Ascending aorta (tissue), 2 donors: ENCODE data around the gene MAGI1. TPM values are rescaled to one million over a fixed set of nuclear protein-coding genes. Genes with fewer than 3 reads are reported as not detected.

Source experiments
- DNase-seq, 2 donors: peaks; one replicate each; pipeline ENCODE4 v3.0.0-alpha.2; 2019; ENCODE audit warnings: low spot score in 2 of 2
- H3K27ac ChIP-seq, 2 donors: fragments of 200-600 bp; sonication (generic); one replicate each; pipeline ENCODE4 v1.5.1; 2016 to 2017; ENCODE audit warnings: mild to moderate bottlenecking in 1 of 2
- H3K27me3 ChIP-seq: fragments of 200-600 bp; sonication (generic); one replicate; pipeline ENCODE4 v1.5.1; 2017
- H3K36me3 ChIP-seq, 2 donors: fragments of 200-600 bp; sonication (generic); one replicate each; pipeline ENCODE4 v1.5.1; 2016
- H3K4me1 ChIP-seq, 2 donors: fragments of 200-600 bp; sonication (generic); one replicate each; pipeline ENCODE4 v1.5.1; 2016 to 2017; ENCODE audit warnings: mild to moderate bottlenecking in 1 of 2
- H3K4me3 ChIP-seq, 2 donors: fragments of 200-600 bp; sonication (generic); one replicate each; pipeline ENCODE4 v1.5.1; 2016 to 2017; ENCODE audit warnings: mild to moderate bottlenecking in 1 of 2
- H3K9me3 ChIP-seq, 2 donors: fragments of 200-600 bp; sonication (generic); one replicate each; pipeline ENCODE4 v1.5.1; 2016
- CTCF ChIP-seq, 3 experiments: fragments of 200-600 bp in 2 of 3; fragments of 450-650 bp in 1 of 3; sonication (generic) in 2 of 3; IDR thresholded peaks; one replicate each; pipeline ENCODE4 v1.5.1; 2016 to 2019; ENCODE audit warnings: antibody characterized with exemption in 3 of 3, mild to moderate bottlenecking in 1 of 3, moderate library complexity in 1 of 3
- intact Hi-C: fragments of 100-400 bp; cut with DNase I; formaldehyde crosslinking; loops from one replicate; pipeline ENCODE4 v1.15.1; 2023
- total RNA-seq: library from RNA; depleted of rRNA; stranded (reverse); fragments of >200 nt; gene quantifications from one replicate; pipeline ENCODE4 v1.1.0, GENCODE V29; 2016

MAGI1 gene
- total RNA-seq, 1 donor from 2014 or later = 28.4 TPM

GRCh38 chr3:65674226-65674625, 364.5 kb downstream of the MAGI1 start:
- intact Hi-C loops = no loop called here
- no peak for DNase-seq

DNA sequence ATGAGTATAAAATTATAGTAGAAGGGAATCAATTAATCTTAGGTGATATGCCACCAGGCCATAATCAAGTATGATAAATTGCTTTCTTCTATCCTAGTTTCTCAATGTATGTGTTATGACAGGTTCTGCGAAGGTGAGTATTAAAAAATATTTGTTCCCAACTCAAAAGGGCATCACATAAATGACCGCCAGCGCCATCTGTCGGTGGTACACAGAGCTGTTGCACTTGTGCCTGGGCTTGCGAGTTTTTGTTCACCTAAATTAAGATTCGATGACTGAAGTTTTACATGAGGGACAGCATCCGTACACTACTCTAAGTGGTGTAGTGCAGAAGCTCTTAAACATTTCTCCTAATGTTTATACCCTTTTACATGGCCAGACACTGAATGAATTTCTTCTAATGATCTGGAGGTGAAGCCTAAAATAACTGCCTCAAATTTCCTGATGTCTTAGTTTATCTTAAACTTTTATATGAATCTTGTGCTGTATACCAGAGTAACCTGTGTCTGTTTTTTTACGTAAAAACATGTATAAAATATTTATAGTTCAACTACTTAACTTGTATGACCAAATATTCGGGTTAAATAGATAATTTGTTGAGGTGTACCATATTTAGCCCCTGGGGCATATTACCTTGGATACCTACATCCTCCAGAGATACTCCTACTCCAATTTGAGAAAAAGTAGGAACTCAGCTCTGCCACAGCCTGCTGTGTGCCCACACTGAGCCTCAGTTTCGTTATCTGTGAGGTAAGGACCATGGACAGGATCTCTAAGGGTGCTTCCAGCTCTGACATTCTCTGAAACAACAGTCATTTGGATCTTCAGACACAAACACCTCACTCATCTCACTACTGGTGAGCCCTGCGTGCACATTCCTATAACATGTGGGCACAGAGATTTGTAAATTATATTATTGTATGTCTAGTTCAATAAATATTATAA, 365.6 kb downstream of the MAGI1 start:
- no peaks in the 10 kb centered on the region for H3K9me3 ChIP-seq
- no peaks in the 10 kb centered on the region for H3K27me3 ChIP-seq
- H3K4me1 ChIP-seq = peaks cover 0 to 3% of the 10 kb centered on the region in 2 donors
- peak; percentile 33 to 69 (median 58) for TF ChIP-seq CTCF (IDR thresholded peaks at IDR 0.05)
- no peak overlapping the region for H3K4me3 ChIP-seq
- no peaks in the 10 kb centered on the region for H3K36me3 ChIP-seq
- H3K27ac ChIP-seq = no peak overlapping the region
- intact Hi-C loops = loop anchor here (2.0 kb wide), 1 partner anchor 234 kb away; no protein-coding TSS in a partner anchor
- no peak for DNase-seq

More at GRCh38 chr3:65674226-65674625, 364.5 kb downstream of the MAGI1 start:
- H3K4me1 ChIP-seq = peaks cover 0 to 3% of the 10 kb centered on the region in 2 donors
- H3K36me3 ChIP-seq = no peaks in the 10 kb centered on the region
- H3K27ac ChIP-seq = no peak overlapping the region
- H3K27me3 ChIP-seq = no peaks in the 10 kb centered on the region
- H3K4me3 ChIP-seq = no peak overlapping the region
- H3K9me3 ChIP-seq = no peaks in the 10 kb centered on the region
- TF ChIP-seq CTCF (IDR thresholded peaks at IDR 0.05) = no peak

- H3K27ac ChIP-seq = no peak overlapping the region
- H3K4me1 ChIP-seq = peaks cover 0 to 3% of the 10 kb centered on the region in 2 donors
- TF ChIP-seq CTCF (IDR thresholded peaks at IDR 0.05) = no peak
- no peaks in the 10 kb centered on the region for H3K9me3 ChIP-seq
- DNase-seq = no peak
- H3K27me3 ChIP-seq = no peaks in the 10 kb centered on the region
- no peaks in the 10 kb centered on the region for H3K36me3 ChIP-seq
- H3K4me3 ChIP-seq = no peak overlapping the region
- intact Hi-C loops = loop anchor here (2.0 kb wide), 1 partner anchor 233 kb away; no protein-coding TSS in a partner anchor
These were observed 366.7 kb downstream of the MAGI1 start for GRCh38 chr3:65672061-65672460.

- no peaks in the 10 kb centered on the region for H3K9me3 ChIP-seq
- no peaks in the 10 kb centered on the region for H3K36me3 ChIP-seq
- intact Hi-C loops = no loop called here
- H3K4me3 ChIP-seq = no peak overlapping the region
- no peak for DNase-seq
- no peak for TF ChIP-seq CTCF (IDR thresholded peaks at IDR 0.05)
- H3K27me3 ChIP-seq = no peaks in the 10 kb centered on the region
- H3K27ac ChIP-seq = no peak overlapping the region
- peaks cover 0 to 3% of the 10 kb centered on the region in 2 donors for H3K4me1 ChIP-seq
These were observed 367.7 kb downstream of the MAGI1 start for GRCh38 chr3:65671004-65671403.

- intact Hi-C loops = no loop called here
- no peaks in the 10 kb centered on the region for H3K27me3 ChIP-seq
- no peak overlapping the region for H3K4me3 ChIP-seq
- no peaks in the 10 kb centered on the region for H3K36me3 ChIP-seq
- TF ChIP-seq CTCF (IDR thresholded peaks at IDR 0.05) = no peak
- H3K9me3 ChIP-seq = no peaks in the 10 kb centered on the region
- no peaks in the 10 kb centered on the region for H3K4me1 ChIP-seq
- H3K27ac ChIP-seq = no peak overlapping the region
- DNase-seq = no peak
These were observed 369.4 kb downstream of the MAGI1 start for GRCh38 chr3:65669163-65669875.
